ENCODE data around the gene TBPL2.
"Not testable (repeated sequence)": the region's sequence is repeated elsewhere in the genome, so short reads cannot be mapped to it uniquely, and the experiment has no call there.

- not testable (repeated sequence) for TF ChIP-seq CTCF (IDR thresholded peaks at IDR 0.05; ENCODE audit: extremely low read depth in 1 of 2, insufficient read depth in 1 of 2, low read depth in 1 of 2, low read length in 2 of 2); MAX (IDR thresholded peaks at IDR 0.05; ENCODE audit: insufficient read depth, insufficient read length); POLR2A (IDR thresholded peaks at IDR 0.05; ENCODE audit: low read depth, low read length); POLR2AphosphoS5 (IDR thresholded peaks at IDR 0.05; ENCODE audit: insufficient read depth, low read depth, low read length); EZH2 (IDR thresholded peaks at IDR 0.05; ENCODE audit: borderline replicate concordance, low read depth, low read length, severe bottlenecking); JUN (IDR thresholded peaks at IDR 0.05; ENCODE audit: borderline replicate concordance, insufficient read depth, insufficient read length, low read depth); MYC (IDR thresholded peaks at IDR 0.05; ENCODE audit: low read depth, low read length)
These were observed 36.0 kb upstream of the TBPL2 start for GRCh38 chr14:55476448-55476847.

All from endothelial cell of umbilical vein (primary cell).